Islet precursor cell (in vitro differentiated cells): ENCODE data around the gene SCFD2.
A peak's percentile ranks its signal among the peaks of the same experiment; 100 is the strongest.
"Not testable (repeated sequence)": the region's sequence is repeated elsewhere in the genome, so short reads cannot be mapped to it uniquely, and the experiment has no call there.

Experiments
- DNase-seq: peaks from one replicate; pipeline ENCODE4 v3.0.0-alpha.2; 2018

Gene SCFD2

DNA sequence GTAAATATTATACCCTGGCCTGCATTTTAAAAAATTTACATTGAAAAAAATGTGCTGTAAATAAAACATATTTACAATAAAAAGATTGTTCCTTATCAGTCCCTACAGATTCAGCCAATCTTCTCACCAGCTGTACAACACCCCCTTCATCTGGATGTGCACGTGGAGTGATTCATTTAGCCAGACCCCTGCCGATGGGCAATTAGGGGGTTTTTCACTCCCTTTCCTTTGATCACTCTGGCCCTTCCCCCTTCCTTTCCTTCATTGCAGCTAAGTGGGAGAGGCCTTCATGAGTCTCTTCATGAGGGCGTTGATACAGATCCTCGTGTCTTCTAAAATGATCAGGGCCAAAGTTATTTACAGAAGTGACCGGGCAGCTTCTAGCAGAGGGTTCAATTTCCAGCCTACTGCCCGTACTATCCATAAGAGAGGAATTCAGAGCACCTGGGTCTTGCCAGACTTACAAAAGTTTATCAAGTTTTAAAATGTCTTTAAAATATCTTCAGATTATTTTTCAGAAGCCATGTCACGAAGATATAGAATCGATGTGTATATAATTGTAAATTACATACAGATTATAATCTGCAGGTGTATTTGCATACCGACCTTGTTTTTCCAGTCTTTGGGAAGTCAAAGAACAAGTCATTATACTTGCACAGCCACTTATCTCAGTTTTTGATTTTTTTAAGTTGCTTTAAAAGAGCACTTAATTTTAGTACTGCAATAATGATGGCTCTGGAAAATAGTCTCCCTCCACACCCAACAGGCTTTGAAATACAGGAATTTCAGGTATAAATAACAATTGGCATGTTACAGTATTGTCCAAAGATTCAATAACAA lies 525.1 kb downstream of the SCFD2 start:
- DNase-seq = peak; percentile 83

DNA sequence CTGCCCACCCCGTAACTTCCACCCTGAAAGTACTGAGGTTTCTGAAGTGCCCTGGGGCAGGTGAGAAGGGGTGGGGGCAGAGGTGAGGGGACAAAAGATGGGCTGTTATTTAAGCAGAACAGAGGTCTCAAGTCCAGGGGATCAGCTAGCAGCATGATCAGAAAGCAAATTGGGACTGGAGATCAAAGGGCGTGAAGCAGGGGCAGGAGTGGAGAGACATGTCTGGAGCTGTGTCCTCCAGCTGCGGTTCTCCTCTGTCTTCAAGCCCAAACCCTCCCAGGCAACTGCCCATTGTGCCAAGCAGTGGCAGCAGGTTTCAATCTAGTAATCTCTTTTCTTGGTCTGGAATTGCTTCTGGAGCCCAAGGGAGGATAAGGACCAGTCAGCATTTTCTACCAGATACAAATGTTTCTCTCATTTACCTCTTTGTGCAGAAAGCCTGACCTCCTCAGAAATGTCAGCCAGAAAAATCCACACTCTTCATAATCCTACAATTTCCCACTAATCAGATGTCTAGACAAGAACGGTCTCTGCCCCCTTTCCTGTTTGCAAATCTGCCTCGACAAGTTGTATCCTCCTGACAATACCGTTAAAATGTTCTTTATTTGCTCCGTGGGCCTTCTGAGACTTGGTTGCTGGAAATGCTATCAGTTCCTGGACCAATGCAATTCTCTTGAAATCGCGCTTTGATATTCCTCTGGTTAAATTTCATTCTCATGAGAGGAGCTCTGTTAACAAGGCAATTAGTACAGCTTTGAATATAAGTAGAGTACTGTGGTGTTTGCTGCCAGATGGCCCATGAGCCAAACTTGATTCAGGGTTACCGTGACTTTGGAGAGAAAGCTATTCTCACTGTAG lies 526.9 kb downstream of the SCFD2 start:
- DNase-seq = peak; percentile 93

DNA sequence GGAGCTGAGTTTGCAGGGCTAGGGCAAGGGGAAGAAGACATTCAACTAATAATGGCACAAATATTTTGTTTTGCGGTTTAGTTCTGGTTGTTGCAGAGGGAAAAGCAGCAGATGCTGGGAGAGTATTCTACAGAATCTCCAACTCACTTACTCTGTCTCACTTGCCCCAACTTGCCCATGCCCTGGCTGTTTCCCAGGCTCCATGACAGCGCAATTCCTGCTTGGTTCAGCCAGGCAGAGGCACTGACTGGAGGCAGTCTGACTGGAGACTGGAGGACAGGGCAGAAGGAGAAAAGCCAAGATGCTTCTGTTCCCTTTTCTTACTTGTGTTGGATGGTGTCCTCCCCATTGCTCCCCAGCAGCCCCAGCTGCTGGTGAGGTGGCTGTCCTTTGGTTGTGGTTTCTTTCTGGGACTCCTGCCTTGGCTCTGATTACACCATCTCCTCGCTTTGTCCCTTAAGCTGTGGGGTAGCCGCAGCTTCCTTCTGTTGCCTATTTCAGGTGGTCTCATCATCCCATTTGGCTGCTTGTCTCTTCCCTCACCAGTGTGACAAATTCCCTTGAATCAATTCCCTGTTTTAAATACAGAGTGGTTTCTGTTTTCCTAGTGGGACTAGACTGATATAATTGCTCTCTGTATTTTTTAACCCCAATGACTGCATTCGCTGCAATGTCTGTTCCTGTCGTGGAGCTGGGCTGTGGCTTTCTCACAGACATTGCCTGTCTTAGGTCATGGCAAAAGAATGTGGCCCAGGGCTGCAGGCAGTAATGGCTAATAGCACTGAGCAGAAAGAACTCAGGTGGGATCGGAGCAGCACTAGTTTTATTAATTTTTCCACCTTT lies 527.9 kb downstream of the SCFD2 start:
- peak; percentile 98 for DNase-seq

DNA sequence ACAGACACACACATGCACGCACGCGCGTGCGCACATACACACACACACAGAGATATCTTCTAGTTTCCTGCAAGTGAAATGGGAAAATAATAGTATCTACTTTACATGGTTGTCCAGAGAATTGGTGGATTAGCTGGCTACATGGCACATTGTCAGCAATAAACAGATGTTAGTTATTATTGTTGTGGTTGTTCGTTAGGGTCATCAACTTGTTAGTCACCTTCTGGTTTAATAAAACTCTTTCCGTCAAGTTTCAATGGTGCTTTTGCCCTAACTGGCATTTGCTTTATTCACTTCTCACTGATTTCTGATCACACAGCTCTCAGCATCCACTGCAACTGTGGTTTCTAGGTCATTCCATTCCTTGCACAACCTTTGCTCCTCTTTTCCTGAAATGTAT lies 529.2 kb downstream of the SCFD2 start:
- no peak for DNase-seq

DNA sequence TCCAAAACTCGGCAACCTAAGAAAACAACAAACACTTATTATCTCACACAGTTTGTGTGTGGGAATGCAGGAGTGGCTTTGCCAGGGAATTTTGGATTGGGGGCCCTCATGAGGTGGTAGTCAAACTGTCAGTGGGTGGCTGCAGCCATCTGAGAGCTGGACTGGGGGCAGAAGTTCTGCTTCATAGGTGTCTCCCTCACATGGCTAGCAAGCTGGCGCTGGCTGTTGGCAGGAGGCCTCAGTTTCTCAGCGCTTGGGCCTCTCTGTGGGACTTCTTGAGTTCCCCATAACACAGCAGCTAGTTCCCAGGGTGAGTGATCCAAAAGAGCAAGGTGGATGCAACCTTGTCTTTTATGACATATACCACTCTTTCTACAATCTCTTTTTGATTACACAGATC lies 529.7 kb downstream of the SCFD2 start:
- DNase-seq = no peak

DNA sequence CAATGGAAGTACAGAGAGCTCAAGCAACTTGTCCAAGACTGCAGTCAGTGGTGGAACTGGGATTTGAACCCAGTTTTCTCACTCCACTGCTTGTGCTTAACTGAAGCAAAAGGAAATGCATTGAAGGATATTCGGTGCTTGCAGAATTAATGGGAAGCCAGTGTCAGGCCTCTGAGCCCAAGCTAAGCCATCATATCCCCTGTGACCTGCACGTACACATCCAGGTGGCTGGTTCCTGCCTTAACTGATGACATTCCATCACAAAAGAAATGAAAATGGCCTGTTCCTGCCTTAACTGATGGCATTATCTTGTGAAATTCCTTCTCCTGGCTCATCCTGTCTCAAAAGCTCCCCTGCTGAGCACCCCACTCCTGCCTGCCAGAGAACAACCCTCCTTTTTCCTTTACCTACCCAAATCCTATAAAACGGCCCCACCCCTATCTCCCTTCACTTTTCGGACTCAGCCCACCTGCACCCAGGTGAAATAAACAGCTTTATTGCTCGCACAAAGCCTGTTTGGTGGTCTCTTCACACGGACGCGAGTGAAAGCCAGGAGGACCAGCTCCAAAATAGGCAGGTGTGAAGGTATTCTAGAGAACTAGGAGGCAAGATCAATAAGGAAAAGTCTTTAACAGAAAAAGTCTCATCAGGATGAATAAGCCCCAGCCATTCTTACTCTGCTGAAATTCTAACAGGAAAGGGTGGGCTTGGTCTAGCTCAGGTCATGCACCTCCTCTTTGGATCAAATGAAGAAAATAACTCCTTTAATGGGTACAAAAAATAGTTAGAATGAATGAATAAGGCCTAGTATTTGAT lies 531.0 kb downstream of the SCFD2 start:
- DNase-seq = not testable (repeated sequence)

DNA sequence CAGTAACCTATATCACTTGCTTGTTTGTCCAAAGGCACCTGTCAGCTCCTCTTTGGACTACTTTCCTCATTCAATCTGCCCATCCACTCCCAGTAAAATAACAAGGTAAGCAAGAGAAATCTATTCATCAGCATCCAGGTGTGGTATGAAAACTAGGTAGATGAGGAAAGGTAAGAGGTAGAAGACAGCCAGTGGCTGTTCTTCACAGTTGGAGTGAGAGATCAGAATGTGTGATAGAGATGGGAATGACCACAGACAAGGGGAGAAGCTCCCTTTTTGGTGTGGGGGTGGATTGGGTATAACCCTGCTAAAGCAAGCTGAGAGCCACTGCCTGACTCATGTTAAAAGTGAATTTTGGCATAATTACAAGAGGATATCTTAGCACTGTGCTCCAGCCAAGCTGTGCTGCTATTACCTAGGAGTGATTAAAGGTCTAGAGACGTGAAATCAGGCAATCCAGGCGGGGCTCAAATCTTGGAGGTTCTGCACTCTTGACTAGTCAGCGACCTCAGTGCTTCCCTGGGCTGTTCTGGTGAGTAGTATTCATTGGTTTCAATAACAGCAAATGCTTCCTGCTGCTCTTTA lies 531.8 kb downstream of the SCFD2 start:
- peak; percentile 57 for DNase-seq

DNA sequence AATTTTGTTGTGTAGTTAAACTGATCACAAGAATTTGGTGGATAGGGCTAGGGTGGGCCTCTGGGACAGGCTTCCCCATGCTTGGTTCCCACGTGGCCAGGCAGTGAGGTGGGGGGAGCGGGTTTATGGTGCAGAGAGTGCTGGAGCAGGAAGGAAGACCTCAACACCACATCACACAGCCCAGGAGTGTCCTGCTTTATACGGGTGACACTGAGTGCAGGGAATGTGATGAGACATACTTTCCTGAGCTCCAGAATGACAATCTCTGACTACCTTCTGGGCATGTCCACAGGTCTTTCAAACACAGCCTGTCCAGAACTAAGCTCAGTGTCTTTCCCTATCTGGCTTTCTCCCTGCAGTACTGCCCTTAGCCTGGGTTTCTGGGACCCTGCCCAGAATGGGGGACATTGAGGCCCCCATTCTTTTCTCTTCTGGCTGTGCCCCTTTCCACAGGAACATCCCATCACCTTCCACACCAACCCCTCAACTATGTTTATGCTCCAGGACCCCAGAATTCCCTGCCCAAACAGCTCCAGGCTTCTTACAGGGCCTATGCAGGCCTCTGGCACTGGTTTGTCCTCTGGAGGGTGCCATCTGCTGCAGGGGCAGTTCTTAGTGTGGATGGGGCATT lies 540.3 kb downstream of the SCFD2 start:
- DNase-seq = peak; percentile 92

DNA sequence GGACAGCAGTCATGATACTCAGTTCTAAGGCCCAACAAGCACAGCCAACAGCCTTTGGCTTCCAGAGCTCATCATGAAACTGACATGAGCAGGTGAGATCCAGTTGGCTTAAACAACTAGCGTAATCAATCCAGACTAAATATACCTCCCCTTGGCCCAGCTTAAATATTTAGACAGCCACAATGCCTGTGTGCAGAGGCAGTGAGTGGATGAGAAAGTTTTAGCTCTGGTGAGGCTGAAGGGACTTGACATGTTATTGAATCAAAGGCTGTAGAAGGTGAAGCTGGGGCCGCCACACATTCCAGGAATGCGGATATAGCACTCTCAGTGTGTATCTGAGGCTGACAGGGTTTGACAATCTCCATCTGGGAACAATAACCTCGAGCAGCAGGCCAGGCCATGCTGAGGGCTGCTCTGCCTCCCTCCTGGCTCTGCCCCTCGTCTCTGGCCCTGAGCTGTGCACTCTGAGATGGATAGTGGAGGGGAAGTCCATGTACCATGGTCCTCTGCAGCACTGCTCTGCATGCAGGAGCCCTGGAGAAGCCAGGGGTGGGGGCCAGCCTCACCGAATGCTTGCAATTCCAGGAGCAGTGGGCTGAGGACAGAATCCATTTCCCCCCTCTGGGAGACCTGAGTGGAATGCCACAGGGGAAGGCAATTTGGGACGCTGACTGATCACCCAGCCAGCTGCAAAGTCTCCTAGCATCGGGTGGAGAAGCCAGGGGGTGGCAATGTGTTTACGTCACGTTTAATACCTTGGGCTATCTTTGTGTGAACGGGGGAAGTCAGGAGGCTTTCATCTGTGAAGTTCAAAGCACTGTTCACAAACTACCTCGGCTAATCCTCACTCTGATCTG lies 541.0 kb downstream of the SCFD2 start:
- DNase-seq = peak; percentile 95

DNA sequence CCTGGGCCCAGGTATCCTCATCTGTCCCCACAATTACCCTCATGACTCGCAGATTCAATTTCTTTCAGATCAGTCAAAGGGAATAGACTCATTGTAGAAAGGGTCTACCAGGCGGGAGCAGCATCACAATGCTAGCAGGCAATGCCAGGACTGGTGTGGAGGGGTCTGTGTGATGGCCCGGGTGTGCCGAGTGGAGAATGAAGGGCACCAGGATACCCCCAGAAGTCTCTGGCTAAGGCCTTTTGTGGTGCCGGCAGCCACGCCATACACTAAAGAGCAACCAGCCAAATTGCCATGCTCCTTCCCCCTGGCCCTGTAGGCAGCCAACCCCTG lies 541.6 kb downstream of the SCFD2 start:
- DNase-seq = no peak

DNA sequence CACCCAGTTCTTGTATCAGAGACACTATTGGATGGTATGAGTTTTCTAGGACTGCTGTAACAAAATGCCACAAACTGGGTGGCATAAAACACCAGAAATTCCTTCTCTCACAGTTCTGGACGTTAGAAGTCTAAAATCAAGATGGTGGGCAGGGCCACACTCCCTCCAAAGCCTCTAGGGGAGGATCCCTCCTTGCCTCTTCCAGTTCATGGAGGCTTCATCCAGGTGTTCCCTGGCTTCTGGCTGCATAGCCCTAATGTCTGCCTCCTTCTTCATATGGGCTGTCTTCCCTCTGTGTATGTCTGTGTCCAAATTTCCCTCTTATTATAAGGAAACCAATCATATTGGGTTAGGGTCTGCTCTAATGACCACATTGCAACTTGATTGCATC lies 542.2 kb downstream of the SCFD2 start:
- no peak for DNase-seq
